GM21515 (cell line): ENCODE data around the gene DLG2.
A peak's percentile ranks its signal among the peaks of the same experiment; 100 is the strongest.

Experiments used
- ATAC-seq: cut with Tn5 transposase; IDR thresholded peaks from one replicate; pipeline ENCODE4 v1.9.1; 2021; ENCODE audit not compliant: unreplicated experiment

DLG2 gene

DNA sequence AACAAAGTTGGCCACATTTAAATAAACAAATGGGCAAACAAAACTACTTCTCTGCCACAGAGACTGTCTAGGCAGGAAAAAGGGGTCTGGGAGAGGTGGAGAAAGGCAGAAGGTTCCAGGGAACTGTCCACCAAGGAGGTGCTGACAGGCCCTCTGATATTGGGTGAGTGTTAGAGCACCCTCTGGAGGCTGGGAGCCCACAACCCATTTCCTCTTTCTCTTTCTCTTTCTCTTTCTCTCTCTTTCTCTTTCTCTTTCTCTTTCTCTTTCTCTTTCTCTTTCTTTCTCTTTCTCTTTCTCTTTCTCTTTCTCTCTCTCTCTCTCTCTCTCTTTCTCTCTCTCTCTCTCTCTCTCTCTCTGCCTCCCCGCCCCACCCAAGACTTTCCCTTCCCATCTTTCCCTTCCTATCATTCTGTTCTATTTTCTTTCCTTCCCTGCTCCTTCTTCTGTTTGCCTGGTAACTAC is 912.8 kb downstream of the DLG2 start:
- ATAC-seq, result peak; percentile 92

DNA sequence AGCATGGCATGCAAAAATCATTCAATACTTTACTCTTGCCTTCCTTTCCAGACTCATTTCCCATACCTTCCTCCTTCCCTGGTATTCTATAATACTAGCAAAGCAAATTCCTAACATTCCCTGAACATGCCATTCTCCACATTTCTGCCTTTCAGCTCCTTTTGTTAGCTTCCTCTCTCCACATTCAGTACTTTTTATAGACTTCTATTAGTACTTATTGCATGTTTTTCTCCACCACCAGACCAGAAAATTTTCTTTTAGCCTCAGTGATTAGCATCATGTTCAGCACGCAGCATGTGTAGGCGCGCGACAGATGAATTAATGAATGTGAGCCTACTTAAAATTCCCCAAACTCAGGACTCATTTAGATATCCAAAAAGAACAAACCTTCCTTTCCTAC is 935.3 kb downstream of the DLG2 start:
- ATAC-seq, result no peak

DNA sequence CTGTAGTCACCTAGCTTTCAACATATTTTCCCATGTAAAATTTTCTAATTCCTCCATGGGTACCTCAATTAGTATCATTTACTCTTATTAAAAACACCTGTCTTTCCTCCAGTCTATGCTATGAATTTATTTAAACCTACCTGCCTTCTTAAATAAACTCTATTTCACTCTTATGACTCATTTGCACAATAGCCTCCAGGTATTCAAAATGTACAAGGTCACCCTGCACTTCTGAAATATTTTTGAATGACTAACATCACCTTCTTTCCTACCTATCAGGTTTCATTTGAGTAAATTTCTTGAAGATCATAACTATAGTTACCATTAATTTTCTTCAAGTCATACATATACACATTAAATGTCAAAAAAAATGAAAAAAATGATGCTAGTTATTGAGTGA is 939.7 kb downstream of the DLG2 start:
- ATAC-seq, result no peak

DNA sequence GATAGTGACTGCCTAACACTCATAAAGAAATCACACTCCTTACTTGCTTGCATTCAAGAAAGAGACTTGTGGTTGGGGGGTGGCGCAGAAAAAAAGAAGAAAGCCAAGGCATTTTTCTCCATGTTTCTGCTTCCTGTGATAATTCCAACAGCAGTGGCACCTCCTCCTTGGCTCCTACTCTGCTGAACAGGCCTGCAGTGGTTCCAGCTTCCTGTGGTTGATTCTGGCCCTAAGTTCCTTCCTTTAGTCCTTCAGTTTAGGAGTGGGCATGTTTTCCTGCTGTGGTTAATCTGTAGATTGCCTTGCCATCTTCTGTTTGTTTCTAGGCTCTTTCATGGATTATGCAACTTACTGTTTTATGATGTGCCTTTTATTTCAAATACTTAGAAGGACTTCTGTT is 940.4 kb downstream of the DLG2 start:
- ATAC-seq, result no peak

- ATAC-seq, result no peak
Observed at GRCh38 chr11:84685976-84686375, 941.2 kb downstream of the DLG2 start.

DNA sequence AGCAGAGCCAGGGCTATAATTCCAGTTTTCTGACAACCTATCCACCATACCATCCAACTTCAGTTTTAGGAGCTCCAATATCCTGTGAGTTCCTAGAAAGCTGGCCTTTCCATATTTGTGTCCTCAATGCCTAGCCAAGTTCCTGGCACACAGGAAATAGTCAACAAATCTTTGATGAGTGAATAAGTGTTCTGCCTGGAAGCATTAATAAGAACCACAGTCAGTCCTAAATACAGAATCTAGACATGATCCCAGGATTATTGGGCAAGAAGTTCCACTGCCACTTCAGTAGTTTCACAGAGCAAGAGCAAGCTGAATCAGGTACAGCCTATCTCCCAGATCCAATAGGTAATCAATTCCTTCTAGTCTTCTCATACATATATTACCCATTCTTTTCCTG is 942.0 kb downstream of the DLG2 start:
- ATAC-seq, result no peak

DNA sequence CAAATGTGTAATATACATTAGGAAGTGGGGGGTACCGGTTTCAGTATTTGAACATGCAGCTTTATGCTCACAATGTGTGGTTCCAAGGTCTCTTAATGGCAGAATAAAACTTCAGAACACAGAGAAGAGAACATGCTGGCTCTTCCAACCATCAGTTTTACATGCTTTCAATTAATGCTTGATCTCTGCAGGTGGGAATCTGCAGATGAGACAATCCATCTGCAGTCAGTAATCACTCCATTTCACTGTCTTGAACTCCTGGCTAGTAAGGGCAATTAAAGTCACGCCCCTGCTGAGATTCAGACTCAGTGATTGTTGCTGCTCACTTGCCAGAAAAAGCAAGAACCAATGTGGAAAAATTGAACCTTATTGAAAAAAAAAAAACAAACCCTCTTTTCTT is 945.7 kb downstream of the DLG2 start:
- ATAC-seq, result no peak

DNA sequence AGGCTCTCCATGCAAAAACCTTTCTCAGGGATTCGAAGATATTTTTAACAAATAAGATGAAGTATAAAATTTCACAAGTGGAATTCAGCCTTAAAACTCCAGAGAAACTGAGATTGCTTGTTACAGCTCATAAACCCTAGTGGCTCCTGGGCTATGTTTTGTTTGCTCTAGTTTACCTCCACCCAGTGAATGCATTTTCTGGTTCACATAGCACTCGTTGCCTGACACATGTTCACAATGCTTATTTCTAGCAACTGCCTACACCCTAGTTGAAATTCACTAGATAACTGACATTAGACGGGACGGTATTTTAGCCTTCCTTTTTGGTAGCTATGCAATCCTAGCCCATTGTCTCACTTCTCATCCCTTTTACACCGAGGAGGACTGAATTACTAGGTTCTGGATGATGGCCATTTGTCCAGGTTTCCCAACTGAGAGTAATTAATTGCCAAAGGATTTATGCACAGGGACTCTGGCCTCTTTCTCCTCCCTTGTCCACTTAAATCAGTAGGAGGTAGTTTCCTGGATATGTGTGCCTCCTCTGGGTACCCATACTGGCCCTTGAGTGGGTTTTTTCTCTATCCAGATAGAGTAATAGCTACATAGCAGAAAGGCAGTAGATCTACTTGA is 951.6 kb downstream of the DLG2 start:
- no peak for ATAC-seq

- no peak for ATAC-seq
Observed at GRCh38 chr11:84673753-84674152, 953.4 kb downstream of the DLG2 start.

- ATAC-seq, result peak; percentile 47
Observed at GRCh38 chr11:84671325-84671999, 955.7 kb downstream of the DLG2 start.

DNA sequence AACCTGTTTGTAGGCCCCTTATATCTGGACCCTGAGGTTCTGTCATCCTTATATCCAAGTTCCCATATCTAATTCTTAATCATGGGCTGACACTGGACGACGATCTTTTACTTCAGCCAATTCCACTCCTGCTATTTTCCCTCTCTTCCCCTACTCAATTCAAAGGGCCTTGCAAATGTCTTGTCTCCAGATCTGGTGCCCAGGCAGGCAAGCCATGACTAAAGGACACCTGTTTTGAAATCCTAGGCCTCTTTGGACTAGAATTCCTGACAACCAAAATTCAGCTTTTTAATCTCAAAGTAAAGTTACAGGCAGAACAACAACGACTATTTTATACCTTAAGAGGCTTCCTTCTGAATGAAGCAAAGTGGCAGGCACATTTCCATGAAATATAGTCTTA is 963.4 kb downstream of the DLG2 start:
- no peak for ATAC-seq

DNA sequence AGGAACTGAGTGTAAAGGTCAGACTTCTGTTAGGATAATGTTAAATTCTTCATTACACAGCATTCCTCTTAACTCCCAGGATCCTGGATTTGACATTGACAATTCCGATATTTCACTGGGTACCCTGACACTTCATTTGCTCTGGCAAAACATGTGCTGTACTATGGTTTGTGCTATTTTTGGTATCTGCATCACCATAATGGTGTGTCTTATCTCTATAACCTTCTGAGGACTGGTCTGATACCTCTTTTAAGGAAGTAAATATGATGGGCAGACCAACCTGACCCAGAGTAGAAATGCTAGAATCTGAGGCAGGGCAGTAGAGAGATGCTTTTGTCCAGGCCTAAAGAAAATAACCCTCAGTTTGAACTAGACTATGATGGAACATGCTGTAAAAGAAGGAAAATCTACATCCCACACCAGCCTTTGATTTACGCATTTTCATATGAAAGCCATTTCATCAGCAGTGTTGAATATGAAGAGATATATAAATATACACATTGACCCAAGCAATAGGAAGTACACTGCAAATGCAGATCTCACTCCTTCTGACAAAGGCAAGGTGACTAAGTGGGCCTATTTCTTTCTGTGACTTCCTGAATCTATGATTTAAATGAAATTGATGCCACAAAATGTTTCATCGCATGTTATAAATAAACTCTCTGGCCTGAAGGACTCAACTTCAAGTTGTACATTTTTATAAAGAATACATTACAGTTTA is 966.7 kb downstream of the DLG2 start:
- ATAC-seq, result no peak

GRCh38 chr11:84655712-84656111 is 971.4 kb downstream of the DLG2 start:
- no peak for ATAC-seq

- ATAC-seq, result no peak
Observed at GRCh38 chr11:84648471-84648870, 978.7 kb downstream of the DLG2 start.

GRCh38 chr11:84645988-84646694 is 981.0 kb downstream of the DLG2 start:
- ATAC-seq, result no peak

DNA sequence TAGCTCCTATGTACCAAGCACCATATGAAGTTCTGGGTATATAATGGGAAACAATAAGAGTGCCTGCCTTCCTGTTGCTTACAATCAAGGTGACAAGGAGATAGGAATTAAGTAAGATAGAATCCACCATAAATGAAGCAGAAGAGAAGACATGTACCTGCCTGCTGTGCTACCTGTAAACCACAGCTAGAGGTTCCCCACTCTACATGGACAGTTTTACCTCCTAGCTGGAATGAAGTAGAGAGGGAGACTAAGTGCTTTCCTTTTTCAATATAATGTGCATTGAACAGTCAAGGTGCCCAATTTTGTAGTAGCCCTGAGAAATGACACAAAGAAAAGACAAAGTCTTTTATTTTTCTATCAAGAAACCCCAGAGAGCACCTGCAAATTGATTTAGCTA is 984.6 kb downstream of the DLG2 start:
- no peak for ATAC-seq

DNA sequence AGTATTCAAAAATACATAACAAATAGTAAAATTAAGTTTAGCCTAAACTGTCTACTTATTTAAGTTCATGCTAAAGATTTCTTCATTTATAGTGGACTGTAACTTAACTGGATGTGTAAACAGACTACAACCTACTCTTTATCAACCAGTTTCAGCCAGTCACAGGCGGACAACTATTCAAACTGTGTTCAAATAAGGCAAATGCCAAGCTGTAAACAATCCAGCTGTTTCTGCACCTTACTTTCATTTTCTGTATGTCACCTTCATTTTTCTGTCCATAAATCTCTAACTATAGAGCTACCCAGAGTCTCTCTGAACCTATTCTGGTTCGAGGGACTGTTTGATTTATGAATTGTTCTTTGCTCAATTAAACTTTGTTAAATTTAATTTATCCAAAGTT is 992.8 kb downstream of the DLG2 start:
- no peak for ATAC-seq

DNA sequence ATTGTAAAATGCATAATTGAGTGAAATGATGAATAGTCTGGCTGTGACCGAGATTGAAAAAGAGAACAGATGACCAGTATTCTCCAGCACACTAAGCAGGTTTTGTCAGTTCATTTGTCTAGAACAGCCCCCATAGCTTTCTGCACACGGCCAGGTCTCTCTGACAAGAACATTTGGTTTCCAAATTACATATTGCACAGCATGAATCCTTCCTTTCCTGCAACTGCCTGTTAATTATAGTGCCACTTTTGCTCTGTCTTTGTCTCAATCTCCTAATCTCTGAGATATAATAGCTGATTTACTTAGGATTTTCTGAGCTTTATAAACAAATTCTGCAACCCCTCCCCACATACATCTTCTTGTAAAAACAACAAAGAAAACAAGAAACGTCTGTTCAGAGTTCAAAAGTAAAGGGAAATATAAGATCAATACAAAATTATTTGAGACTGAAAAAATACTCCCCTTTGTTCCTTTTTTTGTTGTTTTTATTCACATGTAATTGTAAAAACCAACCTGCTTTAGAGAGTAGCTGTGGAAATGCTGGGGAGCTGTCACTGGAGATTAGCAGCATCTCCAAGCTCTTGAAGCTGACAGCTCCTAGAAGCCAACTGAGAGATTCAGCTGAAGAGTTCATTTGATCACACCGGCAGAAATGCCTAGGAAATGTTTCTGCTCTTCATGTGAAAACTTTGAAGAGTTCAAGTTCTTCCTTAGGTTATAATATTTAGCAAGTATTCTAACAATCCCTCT is 998.1 kb downstream of the DLG2 start:
- no peak for ATAC-seq

DNA sequence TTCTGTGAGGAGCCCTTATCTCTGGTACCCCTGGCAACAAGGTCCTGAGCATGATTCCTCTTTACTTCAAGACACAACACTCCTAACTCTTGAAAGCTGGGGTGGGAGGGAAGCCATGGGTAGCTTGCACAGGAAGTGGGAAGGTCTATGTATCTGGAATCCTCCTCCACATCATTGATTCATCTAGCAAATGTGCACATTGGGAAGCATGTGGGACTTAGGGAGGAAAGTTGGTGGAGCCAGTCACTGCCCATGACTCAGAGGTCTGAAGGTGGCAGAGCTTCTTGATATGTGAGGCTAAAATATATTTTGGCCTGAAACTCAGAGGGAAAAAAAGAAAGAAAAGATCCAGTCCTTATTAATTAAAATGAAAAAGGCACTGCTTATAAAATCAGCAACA is 1000.9 kb downstream of the DLG2 start:
- no peak for ATAC-seq

- ATAC-seq, result no peak
Observed at GRCh38 chr11:84612645-84613044, 1014.5 kb downstream of the DLG2 start.

- no peak for ATAC-seq
Observed at GRCh38 chr11:84608837-84609196, 1018.3 kb downstream of the DLG2 start.
